Kidney epithelial cell (primary cell): ENCODE data around the gene TMEM240. TPM values are rescaled to one million over a fixed set of nuclear protein-coding genes. Genes with fewer than 3 reads are reported as not detected.
"Not testable (repeated sequence)": the region's sequence is repeated elsewhere in the genome, so short reads cannot be mapped to it uniquely, and the experiment has no call there.

Experiments
- DNase-seq: peaks from one replicate; pipeline ENCODE4 v3.0.0-alpha.2; 2010; ENCODE audit warnings: low read depth
- H3K27me3 ChIP-seq: 2 replicates; pipeline ENCODE4 v1.6.0; 2011; ENCODE audit warnings: low read length; ENCODE audit not compliant: control insufficient read depth, insufficient read depth
- H3K36me3 ChIP-seq: 2 replicates; pipeline ENCODE4 v1.5.1; 2011; ENCODE audit warnings: low read length; ENCODE audit not compliant: control insufficient read depth, insufficient read depth
- H3K4me3 ChIP-seq: 2 replicates; pipeline ENCODE4 v1.5.1; 2011; ENCODE audit warnings: low read depth, mild to moderate bottlenecking, control low read depth, low read length
- total RNA-seq: library from RNA; depleted of rRNA; stranded (reverse); fragments of >200 nt; gene quantifications from 2 replicates; pipeline ENCODE4 v1.2.3, GENCODE V29; 2015
- TF ChIP-seq, protein P1 (sequence below): IDR thresholded peaks from 2 replicates; pipeline ENCODE4 v1.5.1; 2011; ENCODE audit warnings: mild to moderate bottlenecking, moderate library complexity, low read length, control low read depth, inconsistent platforms; ENCODE audit not compliant: insufficient read depth, poor library complexity, severe bottlenecking

Gene TMEM240
- total RNA-seq, 1 donor from 2014 or later, result 3.9 TPM

DNA sequence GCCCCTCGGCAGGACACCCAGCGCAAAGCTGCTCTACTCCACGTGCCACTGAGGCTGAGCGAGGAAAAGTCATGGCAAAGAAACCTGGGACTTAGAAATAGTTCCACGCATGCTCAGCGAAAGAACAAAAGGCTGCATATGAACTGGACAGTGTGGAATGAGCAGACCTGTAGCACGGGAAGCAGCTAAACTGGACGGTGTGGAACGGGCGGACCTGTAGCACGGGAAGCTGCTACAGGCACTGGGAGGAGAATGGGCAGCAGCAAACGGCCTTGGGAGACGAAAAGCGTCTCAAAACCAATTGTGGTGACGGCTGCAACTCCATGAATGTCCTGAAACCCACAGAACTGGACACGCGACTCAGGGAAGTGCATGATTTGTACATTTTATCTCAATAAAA is 18.6 kb upstream of the TMEM240 start:
- no peak for DNase-seq
- TF ChIP-seq, protein P1, sequence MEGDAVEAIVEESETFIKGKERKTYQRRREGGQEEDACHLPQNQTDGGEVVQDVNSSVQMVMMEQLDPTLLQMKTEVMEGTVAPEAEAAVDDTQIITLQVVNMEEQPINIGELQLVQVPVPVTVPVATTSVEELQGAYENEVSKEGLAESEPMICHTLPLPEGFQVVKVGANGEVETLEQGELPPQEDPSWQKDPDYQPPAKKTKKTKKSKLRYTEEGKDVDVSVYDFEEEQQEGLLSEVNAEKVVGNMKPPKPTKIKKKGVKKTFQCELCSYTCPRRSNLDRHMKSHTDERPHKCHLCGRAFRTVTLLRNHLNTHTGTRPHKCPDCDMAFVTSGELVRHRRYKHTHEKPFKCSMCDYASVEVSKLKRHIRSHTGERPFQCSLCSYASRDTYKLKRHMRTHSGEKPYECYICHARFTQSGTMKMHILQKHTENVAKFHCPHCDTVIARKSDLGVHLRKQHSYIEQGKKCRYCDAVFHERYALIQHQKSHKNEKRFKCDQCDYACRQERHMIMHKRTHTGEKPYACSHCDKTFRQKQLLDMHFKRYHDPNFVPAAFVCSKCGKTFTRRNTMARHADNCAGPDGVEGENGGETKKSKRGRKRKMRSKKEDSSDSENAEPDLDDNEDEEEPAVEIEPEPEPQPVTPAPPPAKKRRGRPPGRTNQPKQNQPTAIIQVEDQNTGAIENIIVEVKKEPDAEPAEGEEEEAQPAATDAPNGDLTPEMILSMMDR, result no peak
- H3K4me3 ChIP-seq, result no peak overlapping the region
- H3K36me3 ChIP-seq, result no peaks in the 10 kb centered on the region
- H3K27me3 ChIP-seq, result no peaks in the 10 kb centered on the region

- Histone ChIP-seq H3K4me3 (no peak overlapping the region), H3K36me3 (no peaks in the 10 kb centered on the region), H3K27me3 (no peaks in the 10 kb centered on the region)
- TF ChIP-seq, protein P1, result no peak
- no peak for DNase-seq
Measured at GRCh38 chr1:1558591-1558990, 18.2 kb upstream of the TMEM240 start.

DNA sequence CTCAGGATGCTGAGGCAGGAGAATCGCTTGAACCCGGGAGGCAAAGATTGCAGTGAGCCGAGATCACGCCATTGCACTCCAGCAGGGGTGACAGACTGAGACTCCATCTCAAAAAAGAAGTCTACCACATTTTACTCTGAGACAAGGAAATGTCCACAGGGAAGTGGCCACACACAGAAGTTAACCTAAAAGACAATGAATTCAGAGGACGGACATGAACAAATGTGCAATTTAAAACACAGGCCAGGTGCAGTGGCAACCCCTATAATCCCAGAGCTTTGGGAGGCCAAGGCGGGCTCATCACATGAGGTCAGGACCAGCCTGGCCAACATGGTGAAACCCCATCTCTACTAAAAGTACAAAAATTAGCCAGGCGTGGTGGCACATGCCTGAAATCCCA is 17.3 kb upstream of the TMEM240 start:
- not testable (repeated sequence) for H3K36me3 ChIP-seq, DNase-seq

GRCh38 chr1:1556961-1557360 is 16.5 kb upstream of the TMEM240 start:
- DNase-seq, H3K36me3 ChIP-seq, H3K27me3 ChIP-seq, H3K4me3 ChIP-seq: not testable (repeated sequence)

More for the DNA sequence above, 17.3 kb upstream of the TMEM240 start:
- H3K4me3 ChIP-seq, H3K27me3 ChIP-seq: not testable (repeated sequence)

DNA sequence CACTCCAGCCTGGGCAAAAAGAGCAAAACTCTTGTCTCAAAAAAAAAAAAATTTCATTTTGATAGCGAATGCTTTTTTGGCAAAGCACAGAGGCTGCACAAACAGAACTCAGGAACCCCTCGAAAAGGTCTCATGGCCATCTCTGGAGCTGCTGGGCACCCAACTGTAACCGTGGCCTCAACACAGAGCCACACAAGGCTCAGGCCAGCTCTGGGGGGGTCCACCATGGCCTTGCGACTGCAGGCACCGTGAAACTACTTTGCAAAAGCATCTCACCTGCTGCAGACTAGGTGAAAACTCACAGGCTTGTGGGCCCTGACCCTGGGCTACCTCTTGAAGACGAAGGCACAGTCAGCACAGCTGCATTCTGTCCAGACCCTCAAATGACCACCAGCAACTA is 16.1 kb upstream of the TMEM240 start:
- no peaks in the 10 kb centered on the region for H3K27me3 ChIP-seq
- no peak overlapping the region for H3K4me3 ChIP-seq
- TF ChIP-seq, protein P1, result no peak
- no peaks in the 10 kb centered on the region for H3K36me3 ChIP-seq
- no peak for DNase-seq

GRCh38 chr1:1554926-1555915 is 14.8 kb upstream of the TMEM240 start:
- TF ChIP-seq, protein P1, result no peak
- Histone ChIP-seq H3K27me3 (no peaks in the 10 kb centered on the region), H3K4me3 (no peak overlapping the region), H3K36me3 (no peaks in the 10 kb centered on the region)
- DNase-seq, result peak; percentile 54

DNA sequence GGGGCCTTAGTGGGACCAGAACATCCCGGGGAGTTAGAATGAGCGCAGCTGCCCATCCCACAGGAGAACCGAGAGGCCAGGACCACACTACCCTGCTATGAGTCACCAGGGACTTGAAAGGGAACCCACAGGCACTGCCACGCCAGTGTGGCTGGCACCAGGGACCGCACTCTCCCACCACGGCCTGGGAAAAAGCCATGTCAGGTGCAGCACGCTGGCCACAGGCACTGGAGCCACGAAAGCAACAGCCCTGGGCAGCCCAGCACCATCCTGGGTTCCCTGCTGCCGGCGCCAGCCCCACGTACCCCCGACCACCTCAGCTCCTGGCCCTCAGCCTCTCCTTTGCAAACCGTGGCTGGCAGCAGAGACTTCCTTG is 14.1 kb upstream of the TMEM240 start:
- H3K36me3 ChIP-seq, result no peaks in the 10 kb centered on the region

More for the DNA sequence above, 14.1 kb upstream of the TMEM240 start:
- no peaks in the 10 kb centered on the region for H3K27me3 ChIP-seq
- DNase-seq, result no peak
- TF ChIP-seq, protein P1, result no peak
- H3K4me3 ChIP-seq, result no peak overlapping the region
